ENCODE measurements around the gene PIP4K2A.

The PIP4K2A gene

DNA sequence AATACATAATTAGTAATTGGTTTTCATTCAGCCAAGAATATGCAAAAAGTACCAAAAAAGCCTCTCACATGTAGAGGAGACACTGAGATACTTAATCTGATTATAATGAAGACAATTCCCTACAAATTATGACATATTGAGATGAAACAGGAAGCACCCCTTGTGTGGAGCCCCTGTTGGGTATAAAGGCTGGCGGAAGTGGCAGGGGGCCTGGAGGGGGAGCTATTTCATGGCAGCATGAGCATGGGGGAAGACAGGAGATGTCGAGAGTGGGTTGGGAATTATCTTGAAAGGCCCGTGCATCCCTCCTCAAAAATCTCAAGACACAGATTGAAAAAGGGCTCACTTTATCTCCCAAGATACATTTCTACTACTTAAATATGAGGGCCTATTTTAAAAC lies 96.9 kb downstream of the PIP4K2A start:
- FAIRE-seq, result no peak

DNA sequence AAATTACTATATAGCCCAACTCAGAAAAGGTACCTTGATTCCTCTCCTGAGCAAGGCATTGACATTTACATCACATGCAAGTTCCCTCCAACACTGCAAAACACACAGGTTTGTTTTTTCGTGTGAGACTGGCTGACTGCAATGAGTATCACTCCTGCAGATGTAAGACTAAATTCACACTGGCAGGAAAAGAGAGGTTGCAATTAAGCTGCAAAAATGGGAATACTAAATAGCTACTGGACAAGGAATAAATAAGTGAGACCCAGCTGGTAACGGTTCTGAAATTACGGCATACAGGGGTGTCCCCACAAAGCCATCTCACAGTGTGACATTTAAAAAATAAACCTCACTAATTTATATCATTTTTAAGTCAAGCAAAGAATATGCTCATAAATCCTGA lies 97.3 kb downstream of the PIP4K2A start:
- no peak for FAIRE-seq

DNA sequence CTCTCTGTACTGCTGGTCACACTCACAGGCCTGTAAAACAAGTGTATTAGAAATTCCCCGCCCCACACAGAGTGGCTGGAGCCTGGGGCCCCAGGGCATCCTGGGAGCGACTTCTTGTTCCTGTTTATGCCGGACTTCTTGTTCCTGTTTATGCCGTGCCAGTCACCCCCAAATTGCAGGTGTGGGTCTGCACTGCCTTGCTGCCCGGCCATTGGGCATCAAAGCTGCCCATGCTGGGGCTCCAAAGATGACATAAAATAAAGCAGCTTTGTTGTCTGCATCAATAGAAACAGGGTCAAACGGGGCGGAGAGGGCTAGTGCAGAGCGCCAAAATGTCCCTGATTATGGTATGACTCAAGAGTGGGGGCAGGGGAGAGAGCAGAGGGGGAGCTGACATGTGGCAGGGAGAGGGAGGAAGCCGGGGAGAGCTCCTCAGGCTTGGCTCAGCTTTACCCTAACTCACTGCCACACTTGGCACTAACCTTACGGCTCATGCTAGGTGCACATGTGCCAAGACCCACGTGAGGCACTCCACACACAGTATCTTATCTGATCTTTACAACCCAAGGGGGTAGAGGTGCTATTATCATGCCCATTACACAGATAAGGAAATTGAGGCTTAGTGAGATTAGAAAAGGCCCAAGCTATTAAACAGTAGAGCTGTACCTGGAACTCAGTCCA lies 98.4 kb downstream of the PIP4K2A start:
- no peak for FAIRE-seq

DNA sequence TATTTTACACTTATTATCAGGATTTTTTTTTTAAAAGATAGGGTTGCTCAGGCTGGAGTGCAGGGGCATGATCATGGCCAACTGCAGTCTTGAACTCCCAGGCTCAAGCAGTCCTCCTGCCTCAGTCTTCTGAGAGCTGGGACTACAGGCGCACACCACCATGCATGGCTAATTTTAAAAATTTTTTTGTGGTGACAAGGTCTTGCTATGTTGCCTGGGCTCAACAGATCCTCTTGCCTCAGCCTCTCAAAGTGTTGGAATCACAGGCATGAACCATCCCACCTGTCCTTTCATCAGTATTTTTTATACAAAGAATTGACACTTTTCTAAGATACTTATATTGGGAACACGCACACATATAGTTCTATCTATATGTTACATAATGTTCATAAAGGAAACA lies 99.3 kb downstream of the PIP4K2A start:
- no peak for FAIRE-seq

DNA sequence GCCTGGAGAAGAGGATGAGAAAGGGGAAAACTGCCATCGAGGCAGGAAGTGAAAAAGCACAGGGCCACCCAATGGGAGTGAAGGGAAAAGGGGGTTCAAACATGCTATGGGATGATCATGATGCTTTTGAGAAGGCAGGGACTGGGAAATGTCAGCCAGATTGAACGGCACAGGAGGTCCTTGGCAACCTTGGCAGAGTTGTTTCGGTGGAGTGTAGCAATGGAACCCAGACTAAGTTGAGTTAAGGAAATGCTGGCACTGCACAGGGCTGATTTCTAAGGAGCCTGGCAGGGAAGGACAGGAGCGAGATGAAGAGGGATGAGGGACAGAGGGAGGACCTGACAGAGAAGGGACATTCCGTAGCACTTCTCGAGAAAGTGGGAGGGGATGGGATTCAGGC lies 101.4 kb downstream of the PIP4K2A start:
- no peak for FAIRE-seq

DNA sequence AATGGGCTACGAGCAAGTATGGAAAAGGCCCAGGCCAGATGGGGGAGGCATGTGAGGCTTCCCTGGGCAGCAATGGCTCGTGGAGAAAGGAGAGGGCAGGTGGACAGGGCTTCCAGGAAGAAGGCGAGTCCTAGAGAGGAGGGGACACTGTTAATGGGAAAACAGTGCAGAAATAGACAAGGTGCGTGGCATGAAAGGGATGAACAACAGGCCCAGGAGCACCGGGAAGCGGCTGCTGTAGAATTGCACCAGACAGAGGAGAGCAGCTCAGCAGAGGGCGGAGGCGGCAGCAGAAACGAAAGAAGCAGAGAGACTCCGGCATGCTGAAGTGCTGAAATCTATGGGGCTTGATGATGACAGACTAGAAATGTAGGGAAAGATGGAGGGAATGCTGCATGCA lies 102.1 kb downstream of the PIP4K2A start:
- FAIRE-seq, result no peak

DNA sequence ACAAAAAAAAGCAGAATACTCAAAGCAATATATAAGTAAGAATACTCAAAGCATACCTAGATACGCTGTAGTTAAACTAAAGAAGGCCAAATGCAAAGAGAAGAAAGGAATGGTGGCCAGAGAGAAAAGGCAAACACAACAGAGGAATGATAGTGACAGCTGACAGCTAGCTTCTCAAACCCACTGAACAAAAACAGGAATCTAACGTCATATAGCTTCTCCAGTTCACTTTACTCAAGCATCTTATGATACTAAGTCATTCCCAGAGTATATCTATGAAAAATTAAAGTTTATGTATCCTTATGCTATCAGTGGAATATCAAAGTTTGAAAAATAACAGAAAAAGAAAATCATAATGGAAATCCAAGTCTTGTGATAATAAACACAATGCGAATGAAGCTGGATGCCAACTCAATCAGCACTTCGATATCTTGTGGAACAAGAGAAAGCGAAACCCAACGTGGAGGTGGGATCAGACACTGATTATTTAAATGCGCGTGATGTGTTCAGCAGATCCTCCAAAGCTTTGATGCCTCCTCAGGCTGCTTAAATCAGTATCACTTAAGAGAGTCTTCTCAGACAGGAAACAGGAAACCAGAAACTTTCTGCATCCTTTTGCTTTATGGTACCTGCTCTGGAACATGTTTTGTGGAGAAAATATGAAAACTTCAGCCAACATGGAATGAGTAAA lies 102.8 kb downstream of the PIP4K2A start:
- FAIRE-seq, result no peak

DNA sequence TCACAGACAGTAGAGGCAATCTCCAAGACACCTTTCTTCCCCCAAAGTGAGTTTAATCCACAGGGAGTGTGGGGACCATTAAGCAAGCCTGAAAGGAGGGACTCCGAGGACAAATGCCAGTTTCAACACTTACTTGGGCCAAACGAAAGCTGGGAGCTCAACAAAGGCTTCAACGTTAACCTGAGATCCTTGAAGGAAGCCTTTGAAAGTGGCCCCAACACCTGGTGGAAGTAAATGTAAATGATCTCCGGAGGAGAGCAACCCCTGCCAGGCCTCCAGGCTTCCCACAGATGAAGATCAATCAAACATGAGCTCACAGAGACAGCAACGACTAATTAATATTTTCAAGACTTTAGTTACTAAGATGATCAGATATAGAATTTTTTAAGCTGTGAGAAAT lies 103.8 kb downstream of the PIP4K2A start:
- FAIRE-seq, result no peak

DNA sequence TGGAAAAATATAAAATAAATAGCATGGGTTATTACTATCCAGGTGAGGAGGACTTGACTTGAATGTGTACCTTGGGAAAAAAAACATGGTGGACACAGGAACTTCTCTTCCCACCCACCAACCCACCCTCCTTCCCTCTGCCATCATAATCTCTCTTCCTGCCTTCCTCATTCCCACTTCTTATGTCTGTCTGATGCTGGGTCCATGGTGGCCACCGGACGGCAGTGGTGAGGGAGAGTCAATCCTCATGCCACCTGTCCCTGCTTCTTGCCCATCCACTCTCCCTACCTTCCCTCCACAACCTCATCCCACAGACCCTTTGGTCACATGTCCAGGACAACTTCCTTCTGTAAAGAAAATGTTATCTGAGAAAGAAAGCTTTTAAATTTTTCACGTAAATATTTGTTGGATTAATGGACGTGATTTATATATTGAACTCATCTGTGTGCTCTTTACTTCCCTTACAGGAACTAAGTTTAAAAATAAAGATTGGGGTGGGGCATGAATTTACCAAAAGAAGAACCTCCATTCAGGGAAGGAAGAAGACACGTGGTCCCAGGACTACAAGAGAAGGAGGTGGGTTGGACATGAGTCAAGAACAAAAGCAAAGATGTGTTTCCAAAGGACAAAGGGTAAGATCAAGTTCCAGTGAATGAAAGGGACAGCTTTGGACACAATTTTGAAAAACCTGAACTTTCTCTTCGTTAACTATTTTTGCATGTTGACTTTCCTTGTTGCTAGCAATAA lies 104.5 kb downstream of the PIP4K2A start:
- FAIRE-seq, result no peak

DNA sequence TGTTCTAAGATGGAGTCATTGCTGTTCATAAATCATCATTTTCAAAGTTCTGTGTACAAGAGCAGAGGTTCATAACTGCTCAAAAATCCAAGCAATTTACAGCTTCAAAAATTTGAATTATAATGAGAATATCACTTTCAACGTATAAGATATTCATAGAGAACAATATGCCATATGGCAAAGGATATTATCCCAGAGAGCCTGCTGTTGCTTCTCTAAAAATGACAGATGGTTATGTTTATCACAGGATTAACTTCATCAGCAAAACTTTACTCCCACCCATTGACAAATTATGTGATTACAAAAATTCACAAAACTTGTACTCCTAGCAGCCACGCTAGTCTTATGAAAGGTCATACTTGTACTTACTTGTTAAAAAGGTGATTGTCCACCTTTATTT lies 105.1 kb downstream of the PIP4K2A start:
- FAIRE-seq, result no peak

DNA sequence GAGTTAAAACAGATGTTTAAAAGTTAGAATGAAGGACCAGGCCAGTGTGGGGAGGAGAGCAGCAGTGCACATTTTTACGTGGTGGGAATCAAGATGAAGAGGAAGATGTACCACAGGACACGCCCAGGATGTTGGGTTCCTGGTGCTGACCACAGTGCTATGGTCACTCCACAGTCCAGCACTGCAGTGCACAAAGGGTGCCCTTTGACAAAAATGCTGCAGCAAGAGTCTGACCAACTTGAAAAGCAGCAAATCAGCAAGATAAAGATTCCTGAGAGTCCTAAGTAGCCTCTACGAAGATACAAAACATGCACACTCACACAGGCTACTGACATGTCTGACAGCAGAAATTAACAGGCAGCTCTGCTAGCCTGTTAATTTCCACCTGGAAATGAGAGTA lies 107.1 kb downstream of the PIP4K2A start:
- no peak for FAIRE-seq

DNA sequence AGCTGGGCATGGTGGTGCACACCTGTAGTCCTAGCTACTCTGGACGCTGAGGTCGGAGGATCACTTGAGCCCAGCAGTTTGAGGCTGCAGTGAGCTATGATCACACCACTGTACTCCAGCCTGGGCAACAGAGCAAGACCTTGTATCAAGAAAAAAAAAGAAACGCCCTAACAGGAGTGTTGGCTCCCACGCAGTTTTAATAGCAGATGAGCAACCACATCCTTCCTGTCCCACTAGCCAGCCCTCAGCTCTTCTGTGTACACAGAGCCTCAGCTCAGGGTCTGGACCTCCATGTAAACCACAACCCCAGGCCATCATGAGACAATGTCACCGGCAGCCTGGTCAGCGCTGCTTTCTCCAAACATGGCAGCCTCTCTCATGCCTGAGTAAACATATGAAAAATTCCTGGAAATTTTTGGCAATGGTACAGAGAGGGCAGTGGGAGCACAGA lies 108.2 kb downstream of the PIP4K2A start:
- no peak for FAIRE-seq

DNA sequence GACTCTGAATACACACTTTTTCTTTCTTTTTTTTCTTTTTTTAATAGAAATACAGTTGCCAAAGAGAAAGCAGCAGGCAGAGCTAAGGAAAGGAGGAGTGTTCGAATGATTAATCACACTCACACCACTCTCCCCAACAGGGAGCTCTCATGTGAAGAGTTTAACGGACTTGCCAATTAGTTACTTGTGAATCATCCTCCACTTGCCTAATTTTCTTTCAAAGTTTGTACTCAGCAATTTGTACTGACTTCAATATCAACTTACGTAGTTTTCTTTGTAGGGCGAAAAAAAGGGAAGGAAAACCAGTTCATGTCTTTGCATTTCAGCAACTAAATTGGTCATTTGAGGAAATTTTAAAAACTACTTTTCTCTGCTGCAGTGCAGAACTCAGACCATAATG lies 109.2 kb downstream of the PIP4K2A start:
- FAIRE-seq, result no peak

DNA sequence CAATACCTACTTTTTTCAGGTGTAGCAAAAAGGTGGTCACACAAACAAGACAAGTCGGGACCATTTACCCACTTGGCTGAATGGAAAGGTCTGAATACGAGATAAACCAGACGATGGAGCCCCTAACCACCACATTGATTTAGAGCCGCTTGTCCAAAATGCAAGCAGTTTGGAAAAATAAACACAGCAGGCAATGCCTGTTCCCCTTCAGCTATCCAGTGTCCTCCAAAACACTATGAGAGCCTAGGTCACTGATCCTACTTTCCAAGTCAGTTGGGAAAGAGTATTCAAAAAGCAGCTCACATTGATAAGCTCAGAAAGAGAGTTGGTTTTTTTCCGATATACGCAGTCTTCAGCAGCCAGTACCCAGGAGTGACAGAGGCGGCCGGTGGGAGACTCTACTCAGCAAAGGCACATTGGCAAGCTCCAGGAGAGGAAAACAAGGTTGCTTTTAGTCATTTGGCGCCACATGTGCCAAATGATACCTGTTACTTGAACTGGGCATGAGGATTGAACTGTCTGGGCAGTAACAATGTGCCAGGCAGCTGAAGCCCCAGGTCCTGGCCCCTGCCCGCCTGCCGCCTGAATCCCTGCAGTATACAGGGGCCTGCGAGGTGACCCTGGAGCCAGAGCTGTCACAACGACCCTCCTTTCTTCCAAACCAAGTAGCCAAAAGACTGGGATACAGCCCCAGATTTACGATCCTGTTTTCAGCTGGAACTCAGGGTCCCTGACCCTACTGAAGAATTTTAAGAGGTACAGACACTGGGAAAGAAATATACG lies 109.8 kb downstream of the PIP4K2A start:
- FAIRE-seq, result no peak

DNA sequence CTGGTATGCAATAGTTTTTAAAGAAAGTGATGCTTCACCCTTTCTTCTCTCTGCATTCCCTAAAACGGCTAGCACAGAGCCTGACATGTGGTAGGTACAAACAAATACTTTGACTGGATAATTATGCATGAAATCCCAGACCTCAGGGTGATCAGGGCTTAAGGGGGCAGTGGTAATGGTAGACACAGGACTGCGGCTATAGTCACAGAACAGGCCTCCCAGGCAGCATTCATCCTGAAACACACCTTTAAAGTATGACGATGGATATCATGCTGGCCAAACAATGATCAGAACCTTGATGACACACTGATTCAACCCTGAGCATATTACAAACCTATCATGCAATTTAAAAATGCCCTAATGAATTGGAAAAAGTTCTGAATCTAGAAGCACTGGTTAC lies 110.8 kb downstream of the PIP4K2A start:
- no peak for FAIRE-seq

DNA sequence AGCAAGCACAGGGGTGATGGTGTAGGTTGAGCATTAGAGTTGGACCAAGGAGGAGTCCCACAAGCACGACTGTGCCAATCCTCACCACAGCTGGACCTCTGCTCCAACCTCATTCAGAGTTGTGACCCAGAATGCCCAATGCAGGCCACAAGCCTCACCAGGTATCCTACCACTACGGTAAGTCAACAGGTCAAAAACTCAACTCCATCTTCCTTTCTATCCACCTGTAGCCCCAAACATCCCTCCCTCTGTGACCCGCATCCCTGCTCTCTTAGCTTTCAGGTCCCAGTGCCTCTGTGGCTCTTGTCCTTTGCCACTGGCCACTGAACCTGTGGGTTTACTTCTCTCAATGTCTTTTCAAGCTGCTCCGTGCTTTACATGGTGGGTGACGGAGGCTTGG lies 112.8 kb downstream of the PIP4K2A start:
- FAIRE-seq, result no peak

DNA sequence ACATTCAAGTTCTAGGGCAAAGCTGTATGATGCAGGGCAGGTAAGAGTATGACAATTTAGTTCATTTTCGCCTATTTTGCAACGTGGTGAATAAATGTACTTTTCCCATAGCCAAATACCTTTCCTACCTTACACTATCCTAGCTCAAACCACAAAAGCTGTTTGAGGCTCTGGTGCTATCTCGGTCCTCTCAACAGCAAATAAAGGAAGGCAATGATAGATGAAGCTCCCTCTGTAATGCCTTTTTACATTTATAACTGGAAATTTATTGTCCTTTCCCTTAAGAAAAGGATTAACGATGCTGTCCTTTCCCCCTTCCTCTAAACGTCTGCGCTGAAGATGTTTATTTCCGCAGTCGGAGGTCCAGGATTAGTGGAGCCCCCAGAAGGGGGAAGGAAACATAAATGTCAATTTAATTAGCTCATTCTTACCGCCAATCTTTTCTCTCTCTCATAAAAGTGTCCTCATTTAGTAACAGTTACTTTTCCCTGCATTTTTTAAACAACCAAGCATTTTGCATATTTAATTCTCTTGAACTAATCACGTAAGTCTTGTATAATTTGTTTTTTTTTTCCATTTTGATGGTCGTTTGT lies 114.6 kb downstream of the PIP4K2A start:
- no peak for FAIRE-seq

DNA sequence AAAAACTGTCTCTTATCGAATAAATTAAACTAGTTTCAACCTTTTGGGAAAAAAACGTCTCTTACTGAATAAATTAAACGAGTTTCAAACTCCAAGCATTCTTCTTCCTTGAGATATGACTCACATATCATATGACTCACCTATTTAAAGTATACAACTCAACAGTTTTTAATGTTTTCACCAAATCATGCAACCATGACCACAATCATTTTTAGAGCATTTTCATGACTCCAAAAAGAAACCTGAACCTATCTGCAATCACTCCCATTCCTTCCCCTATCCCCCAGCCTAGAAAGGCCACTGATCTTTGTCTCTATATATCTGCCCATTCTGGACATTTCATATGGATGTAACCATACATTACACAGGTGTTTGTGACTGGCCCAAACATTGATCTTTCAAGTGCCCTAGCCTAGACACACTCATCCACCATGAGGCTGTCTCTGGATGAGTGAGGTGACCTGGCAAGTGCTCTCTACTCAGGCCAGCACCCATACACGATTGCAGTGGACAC lies 115.3 kb downstream of the PIP4K2A start:
- FAIRE-seq, result no peak

DNA sequence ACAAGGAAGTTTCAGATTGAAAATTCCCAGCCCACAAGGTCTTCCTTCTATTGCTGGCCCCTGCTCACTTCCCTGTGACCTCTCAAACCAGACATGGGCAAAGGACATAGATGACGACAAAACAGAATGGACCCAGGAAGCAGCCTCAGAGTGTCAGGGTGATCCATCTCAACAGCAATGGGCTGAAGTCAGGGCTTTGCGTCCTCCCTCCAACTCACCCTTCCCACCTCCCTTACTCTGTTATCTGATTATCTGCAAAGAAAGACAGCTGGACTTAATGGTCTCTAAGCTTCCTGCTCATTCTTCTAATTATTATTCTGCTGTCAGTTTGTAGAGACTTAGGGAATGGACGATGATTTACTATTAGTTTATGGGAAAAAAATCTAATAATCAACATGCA lies 115.9 kb downstream of the PIP4K2A start:
- no peak for FAIRE-seq

DNA sequence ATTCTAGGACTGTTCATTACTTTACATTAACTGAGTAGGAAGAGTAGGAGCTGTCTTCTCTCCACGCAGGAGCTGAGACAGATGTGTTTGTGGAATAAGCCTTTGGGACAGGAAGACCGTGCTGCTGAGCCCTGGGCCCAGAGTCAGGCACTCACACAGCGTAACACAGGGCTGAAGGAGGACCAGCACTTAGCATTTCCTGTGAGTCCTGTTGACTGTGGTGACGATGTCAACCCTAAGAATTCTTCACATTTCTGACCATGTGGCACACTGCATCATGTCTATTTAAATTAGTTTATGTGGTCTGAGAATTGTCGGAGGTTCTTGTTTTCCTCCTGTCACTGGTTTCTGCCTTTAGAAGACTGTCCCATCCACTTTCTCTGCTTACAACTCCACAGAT lies 117.2 kb downstream of the PIP4K2A start:
- FAIRE-seq, result no peak

DNA sequence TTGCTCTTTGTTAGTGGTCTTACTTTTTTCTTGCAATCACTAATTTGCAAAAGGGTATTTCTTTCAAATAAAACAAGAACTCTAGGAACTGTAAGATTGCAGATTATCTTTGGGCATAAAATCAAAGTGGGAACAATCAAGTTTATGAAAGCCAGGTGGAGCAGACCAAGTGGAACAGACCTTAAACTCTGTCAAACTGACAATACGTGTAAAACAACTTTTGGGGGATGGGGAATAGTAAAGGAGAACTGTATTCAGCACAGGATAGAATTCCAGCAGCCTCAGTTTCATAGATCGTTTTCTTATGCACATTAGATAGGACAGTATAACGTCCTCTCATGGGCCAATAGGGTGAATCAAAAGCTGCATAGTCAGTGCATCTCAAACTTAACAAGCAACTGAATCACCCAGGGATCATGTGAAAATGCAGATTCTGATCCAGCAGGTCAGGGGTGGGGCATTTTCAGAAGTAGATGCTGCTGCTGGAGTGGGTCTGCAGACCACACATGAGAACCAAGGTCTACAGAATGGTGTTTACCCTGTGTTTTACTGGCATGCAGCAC lies 120.7 kb downstream of the PIP4K2A start:
- no peak for FAIRE-seq

DNA sequence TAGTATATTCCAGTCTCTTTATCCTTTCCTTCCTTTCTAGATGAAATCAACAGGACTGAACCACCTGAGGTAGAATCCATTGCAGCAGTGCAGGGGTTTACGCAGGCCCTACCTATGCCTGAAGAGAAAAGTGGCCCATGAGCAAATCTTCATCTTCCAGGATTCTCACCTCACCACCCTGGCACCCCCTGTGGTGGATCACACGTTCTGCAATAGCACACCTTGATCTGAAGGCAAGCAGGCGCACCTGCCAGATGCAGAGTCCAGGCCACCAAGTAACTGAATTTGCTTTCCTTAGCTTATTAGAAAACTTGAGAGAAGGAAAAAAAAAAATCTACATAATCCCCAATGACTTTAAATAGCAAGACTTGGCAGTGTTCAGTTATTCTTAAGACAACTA lies 121.4 kb downstream of the PIP4K2A start:
- FAIRE-seq, result no peak

Data from G401.6 (cell line).